ENCODE results near the gene STMND1. TPM values are rescaled to one million over a fixed set of nuclear protein-coding genes. Genes with fewer than 3 reads are reported as not detected.

STMND1 gene
- total RNA-seq, 2 donors from 2014 or later = not detected

DNA sequence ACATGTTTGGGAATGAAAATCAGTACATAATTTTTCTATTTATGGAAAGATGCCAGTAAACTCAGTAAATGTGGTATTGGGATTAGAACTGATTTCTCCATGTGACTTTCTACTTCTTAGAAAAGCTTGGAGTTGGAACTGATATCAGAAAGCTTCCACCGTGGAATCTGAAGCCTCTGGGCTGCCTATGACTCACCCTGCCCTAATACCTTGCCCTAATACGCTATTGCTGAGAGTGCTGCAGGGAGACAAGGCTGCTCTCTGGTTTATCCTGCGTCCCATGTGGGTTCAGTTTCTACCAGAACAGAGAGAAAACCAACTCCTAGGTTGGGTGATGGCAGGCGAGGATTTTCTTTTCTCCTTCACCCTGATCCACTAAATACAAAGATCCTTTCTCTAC lies 3.3 kb upstream of the STMND1 start:
- H3K27me3 ChIP-seq (replicated peaks; ENCODE audit: insufficient read depth) = no peaks in the 10 kb centered on the region
- TF ChIP-seq, protein P1, sequence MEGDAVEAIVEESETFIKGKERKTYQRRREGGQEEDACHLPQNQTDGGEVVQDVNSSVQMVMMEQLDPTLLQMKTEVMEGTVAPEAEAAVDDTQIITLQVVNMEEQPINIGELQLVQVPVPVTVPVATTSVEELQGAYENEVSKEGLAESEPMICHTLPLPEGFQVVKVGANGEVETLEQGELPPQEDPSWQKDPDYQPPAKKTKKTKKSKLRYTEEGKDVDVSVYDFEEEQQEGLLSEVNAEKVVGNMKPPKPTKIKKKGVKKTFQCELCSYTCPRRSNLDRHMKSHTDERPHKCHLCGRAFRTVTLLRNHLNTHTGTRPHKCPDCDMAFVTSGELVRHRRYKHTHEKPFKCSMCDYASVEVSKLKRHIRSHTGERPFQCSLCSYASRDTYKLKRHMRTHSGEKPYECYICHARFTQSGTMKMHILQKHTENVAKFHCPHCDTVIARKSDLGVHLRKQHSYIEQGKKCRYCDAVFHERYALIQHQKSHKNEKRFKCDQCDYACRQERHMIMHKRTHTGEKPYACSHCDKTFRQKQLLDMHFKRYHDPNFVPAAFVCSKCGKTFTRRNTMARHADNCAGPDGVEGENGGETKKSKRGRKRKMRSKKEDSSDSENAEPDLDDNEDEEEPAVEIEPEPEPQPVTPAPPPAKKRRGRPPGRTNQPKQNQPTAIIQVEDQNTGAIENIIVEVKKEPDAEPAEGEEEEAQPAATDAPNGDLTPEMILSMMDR (IDR thresholded peaks at IDR 0.05) = no peak
- H3K4me3 ChIP-seq = no peak overlapping the region
- no peaks in the 10 kb centered on the region for H3K9me3 ChIP-seq
- peaks cover 0 to 15% of the 10 kb centered on the region in 2 donors for H3K4me1 ChIP-seq (ENCODE audit: control insufficient read depth in 1 of 2, low read depth in 2 of 2)
- H3K27ac ChIP-seq = no peak overlapping the region
- no peak for ATAC-seq (ENCODE audit: insufficient number of reproducible peaks, low FRiP score, low read depth)
- no peak for DNase-seq (ENCODE audit: low spot score)
- no peaks in the 10 kb centered on the region for H3K36me3 ChIP-seq

DNA sequence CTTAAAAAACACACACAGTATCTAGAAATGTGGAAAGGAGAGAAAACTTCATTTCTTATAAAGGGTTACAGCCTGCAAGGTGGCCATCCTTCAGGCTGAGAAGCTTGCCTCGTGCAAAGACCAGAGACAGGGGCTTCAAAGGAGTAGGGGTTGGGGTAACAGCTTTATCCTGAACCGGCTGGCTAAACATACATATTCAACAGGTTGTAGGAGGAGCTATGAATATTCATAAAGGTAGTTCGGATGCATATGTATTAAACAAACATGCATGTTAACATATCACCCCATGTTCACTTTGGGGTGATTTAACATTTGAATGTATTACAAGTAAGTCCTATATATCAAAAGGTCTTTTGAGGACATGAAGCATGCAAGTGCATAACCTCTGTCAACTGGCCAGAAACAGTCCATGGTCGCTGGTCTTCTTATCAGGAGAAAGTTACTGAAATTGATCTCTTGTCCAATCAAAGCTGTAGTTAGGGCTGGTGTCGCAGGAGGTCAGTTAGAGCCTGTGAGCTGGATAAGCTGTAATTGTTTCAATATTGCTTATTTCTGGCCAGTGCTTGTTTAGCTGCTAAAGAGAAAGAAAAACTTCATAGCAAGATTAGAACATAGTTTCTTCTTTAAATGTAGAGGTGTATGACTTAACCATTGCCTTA lies 2.3 kb upstream of the STMND1 start:
- no peak overlapping the region for H3K4me3 ChIP-seq
- DNase-seq (ENCODE audit: low spot score) = no peak
- H3K27ac ChIP-seq = no peak overlapping the region
- no peaks in the 10 kb centered on the region for H3K27me3 ChIP-seq (replicated peaks; ENCODE audit: insufficient read depth)
- H3K9me3 ChIP-seq = no peaks in the 10 kb centered on the region
- TF ChIP-seq, protein P1 (IDR thresholded peaks at IDR 0.05) = no peak
- H3K4me1 ChIP-seq (ENCODE audit: control insufficient read depth in 1 of 2, low read depth in 2 of 2) = peaks cover 0 to 15% of the 10 kb centered on the region in 2 donors
- H3K36me3 ChIP-seq = no peaks in the 10 kb centered on the region
- no peak for ATAC-seq (ENCODE audit: insufficient number of reproducible peaks, low FRiP score, low read depth)

GRCh38 chr6:17100806-17101205 lies 1.0 kb upstream of the STMND1 start:
- peaks cover 0 to 15% of the 10 kb centered on the region in 2 donors for H3K4me1 ChIP-seq (ENCODE audit: control insufficient read depth in 1 of 2, low read depth in 2 of 2)
- no peak overlapping the region for H3K4me3 ChIP-seq
- no peaks in the 10 kb centered on the region for H3K9me3 ChIP-seq
- H3K27me3 ChIP-seq (replicated peaks; ENCODE audit: insufficient read depth) = no peaks in the 10 kb centered on the region
- DNase-seq (ENCODE audit: low spot score) = no peak
- H3K27ac ChIP-seq = no peak overlapping the region
- H3K36me3 ChIP-seq = no peaks in the 10 kb centered on the region
- no peak for ATAC-seq (ENCODE audit: insufficient number of reproducible peaks, low FRiP score, low read depth)
- TF ChIP-seq, protein P1 (IDR thresholded peaks at IDR 0.05) = no peak

DNA sequence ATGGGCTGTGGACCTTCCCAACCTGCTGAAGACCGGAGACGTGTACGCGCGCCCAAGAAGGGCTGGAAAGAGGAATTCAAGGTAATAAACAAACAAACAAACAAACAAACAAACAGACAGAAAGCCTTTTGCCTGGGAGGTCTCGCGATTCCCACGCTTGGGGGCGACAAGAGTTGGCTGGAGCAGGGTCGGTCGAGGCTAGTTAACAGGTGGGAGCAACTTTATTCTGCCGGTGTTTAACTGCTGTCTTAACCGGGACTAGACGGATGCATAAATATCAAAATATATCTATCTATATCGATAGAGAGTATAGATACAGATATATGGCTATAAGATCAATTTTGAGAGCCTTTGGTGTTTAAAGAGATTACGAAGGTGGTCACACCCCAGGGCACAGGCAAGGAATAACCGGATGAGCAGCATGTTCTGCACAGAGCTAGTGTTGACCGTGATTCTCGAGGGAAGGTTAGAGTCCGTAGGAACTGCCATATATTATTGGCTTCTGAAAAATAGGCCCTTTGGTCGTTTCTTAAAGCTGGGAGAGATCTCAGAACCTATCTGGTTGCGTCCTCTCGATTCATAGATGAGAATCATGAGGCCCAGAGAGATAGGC lies 514 bp downstream of the STMND1 start:
- no peak overlapping the region for H3K27ac ChIP-seq
- H3K36me3 ChIP-seq = no peaks in the 10 kb centered on the region
- DNase-seq (ENCODE audit: low spot score) (no peak), ATAC-seq (ENCODE audit: insufficient number of reproducible peaks, low FRiP score, low read depth) (no peak)
- no peaks in the 10 kb centered on the region for H3K9me3 ChIP-seq
- H3K4me3 ChIP-seq = peak overlapping the region; percentile 67
- TF ChIP-seq, protein P1 (IDR thresholded peaks at IDR 0.05) = no peak
- no peaks in the 10 kb centered on the region for H3K27me3 ChIP-seq (replicated peaks; ENCODE audit: insufficient read depth)
- peaks cover 0 to 15% of the 10 kb centered on the region in 2 donors for H3K4me1 ChIP-seq (ENCODE audit: control insufficient read depth in 1 of 2, low read depth in 2 of 2)

DNA sequence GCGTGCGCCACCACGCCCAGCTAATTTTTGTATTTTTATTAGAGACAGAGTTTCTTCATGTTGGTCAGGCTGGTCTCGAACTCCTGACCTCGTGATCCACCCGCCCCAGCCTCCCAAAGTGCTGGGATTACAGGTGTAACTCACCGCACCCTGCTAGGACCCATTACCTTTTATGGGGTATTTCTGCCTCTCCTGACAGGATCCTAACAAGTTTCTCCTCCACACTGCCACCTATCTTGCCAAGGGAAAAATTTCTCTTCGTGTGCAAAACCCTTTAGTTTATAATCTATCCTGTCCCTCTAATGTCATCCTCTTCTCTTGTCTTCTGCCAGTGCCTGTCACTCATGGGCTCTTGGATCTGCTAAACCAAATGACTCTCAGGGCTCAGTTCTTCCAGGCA lies 1.9 kb downstream of the STMND1 start:
- H3K36me3 ChIP-seq = no peaks in the 10 kb centered on the region
- no peaks in the 10 kb centered on the region for H3K9me3 ChIP-seq
- ATAC-seq (ENCODE audit: insufficient number of reproducible peaks, low FRiP score, low read depth) (no peak), DNase-seq (ENCODE audit: low spot score) (no peak)
- no peaks in the 10 kb centered on the region for H3K27me3 ChIP-seq (replicated peaks; ENCODE audit: insufficient read depth)
- H3K4me1 ChIP-seq (ENCODE audit: control insufficient read depth in 1 of 2, low read depth in 2 of 2) = peaks cover 0 to 15% of the 10 kb centered on the region in 2 donors
- TF ChIP-seq, protein P1 (IDR thresholded peaks at IDR 0.05) = no peak
- H3K4me3 ChIP-seq = no peak overlapping the region
- H3K27ac ChIP-seq = no peak overlapping the region

All from thoracic aorta (tissue), 2 donors.